H1 (cell line): ENCODE measurements around the gene ADIPOQ. TPM values are rescaled to one million over a fixed set of nuclear protein-coding genes. Genes with fewer than 3 reads are reported as not detected.

Experiments used
- CTCF ChIA-PET: fragments of 300-600 bp; sonication (Branson Sonifier 250); formaldehyde crosslinking; loops from one replicate; lab custom pipeline; 2021; ENCODE audit not compliant: partially characterized antibody; lab: Charles Lee
- POLR2A ChIA-PET: fragments of 300-600 bp; sonication (Branson Sonifier 250); formaldehyde crosslinking; loops from one replicate; lab custom pipeline; 2021; ENCODE audit warnings: inconsistent platforms; ENCODE audit not compliant: partially characterized antibody; lab: Charles Lee
- DNase-seq, 2 experiments: peaks; one replicate each; pipeline versions ENCODE4 v3.0.0 to v3.0.0-alpha.2; 2010 to 2022; ENCODE audit warnings: low spot score in 2 of 2, low read depth in 1 of 2, mixed read lengths in 1 of 2
- FAIRE-seq: peaks from 2 replicates; lab custom pipeline; 2011; peaks lifted over from hg19 to GRCh38; lab: Jason Lieb, UNC
- H2AFZ ChIP-seq: 2 replicates; pipeline ENCODE4 v1.8.1; 2012; ENCODE audit warnings: low read length, inconsistent platforms
- H2AK5ac ChIP-seq: 2 replicates; pipeline ENCODE4 v1.6.1; 2013; ENCODE audit warnings: low read depth, low read length
- H2BK120ac ChIP-seq: replicated peaks from 2 replicates; pipeline ENCODE3; 2013; ENCODE audit warnings: low read depth, low read length, inconsistent platforms
- H2BK12ac ChIP-seq: 2 replicates; pipeline ENCODE4 v1.6.1; 2013; ENCODE audit warnings: low read depth, low read length
- H2BK15ac ChIP-seq: 2 replicates; pipeline ENCODE4 v1.6.1; 2013; ENCODE audit warnings: low read length
- H2BK20ac ChIP-seq: 2 replicates; pipeline ENCODE4 v1.6.1; 2013; ENCODE audit warnings: low read length
- H2BK5ac ChIP-seq: 2 replicates; pipeline ENCODE4 v1.6.1; 2013; ENCODE audit warnings: low read depth, low read length
- H3K14ac ChIP-seq: 2 replicates; pipeline ENCODE4 v1.6.1; 2013; ENCODE audit warnings: inconsistent platforms; ENCODE audit not compliant: insufficient read length
- H3K18ac ChIP-seq: 2 replicates; pipeline ENCODE4 v1.6.1; 2013; ENCODE audit warnings: low read length; ENCODE audit errors: extremely low read depth
- H3K23ac ChIP-seq: 2 replicates; pipeline ENCODE4 v1.6.1; 2013; ENCODE audit warnings: inconsistent platforms; ENCODE audit not compliant: insufficient read length
- H3K23me2 ChIP-seq: 2 replicates; pipeline ENCODE4 v1.6.1; 2013; ENCODE audit warnings: low read depth, low read length
- H3K27ac ChIP-seq: 2 replicates; pipeline ENCODE4 v1.6.1; 2011; ENCODE audit warnings: low read depth, low read length, inconsistent platforms
- H3K27me3 ChIP-seq, 4 experiments: replicated peaks in 1 of 4; 1 replicate in 1 of 4; 2 replicates in 3 of 4; pipeline versions ENCODE4 v1.6.1 to v1.8.1; 2011 to 2013; ENCODE audit warnings: low read length in 3 of 4, mild to moderate bottlenecking in 3 of 4, inconsistent platforms in 2 of 4, mixed read lengths in 2 of 4, moderate library complexity in 1 of 4; ENCODE audit not compliant: control insufficient read depth in 3 of 4, insufficient read depth in 3 of 4; ENCODE audit errors: extremely low read depth in 1 of 4
- H3K36me3 ChIP-seq, 4 experiments: 2 replicates each; pipeline versions ENCODE4 v1.6.1 to v1.8.1; 2011 to 2013; ENCODE audit warnings: mild to moderate bottlenecking in 4 of 4, low read length in 3 of 4, moderate library complexity in 2 of 4, control low read depth in 1 of 4, inconsistent platforms in 1 of 4; ENCODE audit not compliant: insufficient read depth in 4 of 4, control insufficient read depth in 2 of 4
- H3K4ac ChIP-seq: replicated peaks from 2 replicates; pipeline ENCODE3; 2013; ENCODE audit warnings: low read length, low read depth, mixed read lengths, inconsistent platforms; ENCODE audit not compliant: insufficient read length
- H3K4me1 ChIP-seq, 4 experiments: replicated peaks in 1 of 4; 1 replicate in 1 of 4; 2 replicates in 3 of 4; pipeline versions ENCODE4 v1.6.1 to v1.8.1; 2011 to 2013; ENCODE audit warnings: low read length in 3 of 4, inconsistent platforms in 2 of 4, mixed read lengths in 1 of 4; ENCODE audit not compliant: insufficient read depth in 4 of 4, control insufficient read depth in 3 of 4
- H3K4me2 ChIP-seq, 2 experiments: 2 replicates each; pipeline versions ENCODE4 v1.6.1 to v1.8.1; 2011 to 2013; ENCODE audit warnings: low read depth in 2 of 2, low read length in 2 of 2, control low read depth in 1 of 2, inconsistent platforms in 1 of 2, mild to moderate bottlenecking in 1 of 2; ENCODE audit not compliant: insufficient read depth in 1 of 2
- H3K4me3 ChIP-seq, 4 experiments: fragments of 200-600, 300-600 bp in 1 of 4; sonication (generic), shearing (Covaris generic), sonication (Bioruptor Twin) in 1 of 4; 2 replicates each; pipeline versions ENCODE4 v1.5.1 to v1.8.1; 2011 to 2016; ENCODE audit warnings: low read length in 4 of 4, low read depth in 3 of 4, control low read depth in 2 of 4, inconsistent platforms in 2 of 4, mild to moderate bottlenecking in 2 of 4, mixed read lengths in 1 of 4, moderate library complexity in 1 of 4; ENCODE audit not compliant: insufficient read depth in 2 of 4; ENCODE audit errors: extremely low read depth in 1 of 4
- H3K56ac ChIP-seq: replicated peaks from 2 replicates; pipeline ENCODE3; 2013; ENCODE audit warnings: low read depth, mild to moderate bottlenecking, mixed read lengths, low read length, inconsistent platforms; ENCODE audit not compliant: insufficient read length
- H3K79me1 ChIP-seq: 2 replicates; pipeline ENCODE4 v1.6.1; 2013; ENCODE audit warnings: low read depth, low read length, control low read depth
- H3K79me2 ChIP-seq, 2 experiments: 2 replicates each; pipeline versions ENCODE4 v1.6.1 to v1.8.1; 2012 to 2013; ENCODE audit warnings: low read length in 2 of 2, mild to moderate bottlenecking in 2 of 2, inconsistent platforms in 1 of 2; ENCODE audit not compliant: insufficient read depth in 2 of 2, control insufficient read depth in 1 of 2
- H3K9ac ChIP-seq, 4 experiments: replicated peaks in 1 of 4; 1 replicate in 1 of 4; 2 replicates in 3 of 4; pipeline versions ENCODE4 v1.6.1 to v1.8.1; 2011 to 2013; ENCODE audit warnings: low read depth in 3 of 4, low read length in 3 of 4, control low read depth in 2 of 4, mild to moderate bottlenecking in 2 of 4, moderate library complexity in 2 of 4, inconsistent platforms in 1 of 4; ENCODE audit errors: extremely low read depth in 1 of 4
- H3K9me3 ChIP-seq, 2 experiments: 2 replicates each; pipeline versions ENCODE4 v1.6.1 to v1.8.1; 2012 to 2013; ENCODE audit warnings: mild to moderate bottlenecking in 2 of 2, moderate library complexity in 2 of 2, control low read depth in 1 of 2, inconsistent platforms in 1 of 2, low read depth in 1 of 2, low read length in 1 of 2, mixed read lengths in 1 of 2; ENCODE audit not compliant: insufficient read depth in 2 of 2
- H4K20me1 ChIP-seq, 2 experiments: replicated peaks in 1 of 2; 2 replicates each; pipeline versions ENCODE3 to v1.8.1; 2011 to 2013; ENCODE audit warnings: inconsistent platforms in 2 of 2, low read length in 2 of 2, mild to moderate bottlenecking in 1 of 2; ENCODE audit not compliant: insufficient read depth in 2 of 2, control insufficient read depth in 1 of 2
- H4K5ac ChIP-seq: 2 replicates; pipeline ENCODE4 v1.6.1; 2013; ENCODE audit warnings: low read length, low read depth, mixed read lengths, inconsistent platforms; ENCODE audit not compliant: insufficient read length
- H4K8ac ChIP-seq: 2 replicates; pipeline ENCODE4 v1.8.0; 2013; ENCODE audit warnings: mild to moderate bottlenecking, moderate library complexity, low read length, inconsistent platforms; ENCODE audit not compliant: insufficient read depth; ENCODE audit errors: extremely low read depth
- H4K91ac ChIP-seq: replicated peaks from 2 replicates; pipeline ENCODE3; 2013; ENCODE audit warnings: low read length, mixed read lengths, inconsistent platforms; ENCODE audit not compliant: insufficient read length
- CEBPB ChIP-seq: IDR thresholded peaks from 2 replicates; pipeline ENCODE4 v1.6.1; 2012; ENCODE audit warnings: low read depth, low read length
- CHD1 ChIP-seq: IDR thresholded peaks from 2 replicates; pipeline ENCODE4 v1.6.1; 2012; ENCODE audit warnings: low read depth, low read length, improper control_type of control experiment
- RBBP5 ChIP-seq: IDR thresholded peaks from 2 replicates; pipeline ENCODE4 v1.7.1; 2012; ENCODE audit warnings: low read depth, mild to moderate bottlenecking, inconsistent platforms, low read length, moderate library complexity, borderline replicate concordance
- RXRA ChIP-seq: IDR thresholded peaks from 2 replicates; pipeline ENCODE4 v1.6.1; 2011; ENCODE audit warnings: low read depth, mild to moderate bottlenecking, low read length, moderate library complexity; ENCODE audit not compliant: insufficient read depth
- TAF1 ChIP-seq: IDR thresholded peaks from 2 replicates; pipeline ENCODE4 v1.6.1; 2011; ENCODE audit warnings: mild to moderate bottlenecking, low read depth, low read length
- WGBS, 2 experiments: shearing (Covaris generic) in 1 of 2; methylation state at CpG; one replicate each; pipeline versions ENCODE4 v1.1.6 to v1.1.7; 2013 to 2015; ENCODE audit warnings: low lambda C conversion rate in 2 of 2, mixed read lengths in 2 of 2, inconsistent platforms in 1 of 2, low coverage in 1 of 2, missing lambda C conversion rate in 1 of 2; ENCODE audit not compliant: insufficient replicate concordance in 2 of 2, insufficient coverage in 1 of 2, insufficient read length in 1 of 2; ENCODE audit errors: extremely low coverage in 1 of 2, missing lambda C conversion rate in 1 of 2; 5-methylcytosine and 5-hydroxymethylcytosine counted together
- polyA plus RNA-seq, 7 experiments: library from polyadenylated mRNA; depleted of rRNA in 3 of 7; stranded (reverse) in 5 of 7; unstranded in 2 of 7; fragments of >200 nt in 5 of 7; fragments of 200-250 nt in 2 of 7; gene quantifications; 1 replicate in 5 of 7; 2 replicates in 1 of 7; 4 replicates in 1 of 7; pipeline versions ENCODE4 v1.2.1 to v1.2.3, GENCODE V29; 2011 to 2013; ENCODE audit warnings: missing spikeins in 2 of 7, mixed read lengths in 2 of 7
- total RNA-seq: library from RNA; stranded (reverse); fragmentation: NEBNext Ultra II Directional; extraction: Animal tissue kit (Norgen Biotek cat#: 25700); gene quantifications from 2 replicates; pipeline ENCODE4 v1.2.1, GENCODE V29; 2021
- TF ChIP-seq, protein P1 (sequence below): IDR thresholded peaks from 2 replicates; pipeline ENCODE4 v1.6.1; 2012; ENCODE audit warnings: low read length, inconsistent platforms

ADIPOQ gene
- total and polyA plus RNA-seq, 2 of the 8 experiments (the other 6 are each of a cell fraction or from before 2014, with no cell fraction given), result not detected

DNA sequence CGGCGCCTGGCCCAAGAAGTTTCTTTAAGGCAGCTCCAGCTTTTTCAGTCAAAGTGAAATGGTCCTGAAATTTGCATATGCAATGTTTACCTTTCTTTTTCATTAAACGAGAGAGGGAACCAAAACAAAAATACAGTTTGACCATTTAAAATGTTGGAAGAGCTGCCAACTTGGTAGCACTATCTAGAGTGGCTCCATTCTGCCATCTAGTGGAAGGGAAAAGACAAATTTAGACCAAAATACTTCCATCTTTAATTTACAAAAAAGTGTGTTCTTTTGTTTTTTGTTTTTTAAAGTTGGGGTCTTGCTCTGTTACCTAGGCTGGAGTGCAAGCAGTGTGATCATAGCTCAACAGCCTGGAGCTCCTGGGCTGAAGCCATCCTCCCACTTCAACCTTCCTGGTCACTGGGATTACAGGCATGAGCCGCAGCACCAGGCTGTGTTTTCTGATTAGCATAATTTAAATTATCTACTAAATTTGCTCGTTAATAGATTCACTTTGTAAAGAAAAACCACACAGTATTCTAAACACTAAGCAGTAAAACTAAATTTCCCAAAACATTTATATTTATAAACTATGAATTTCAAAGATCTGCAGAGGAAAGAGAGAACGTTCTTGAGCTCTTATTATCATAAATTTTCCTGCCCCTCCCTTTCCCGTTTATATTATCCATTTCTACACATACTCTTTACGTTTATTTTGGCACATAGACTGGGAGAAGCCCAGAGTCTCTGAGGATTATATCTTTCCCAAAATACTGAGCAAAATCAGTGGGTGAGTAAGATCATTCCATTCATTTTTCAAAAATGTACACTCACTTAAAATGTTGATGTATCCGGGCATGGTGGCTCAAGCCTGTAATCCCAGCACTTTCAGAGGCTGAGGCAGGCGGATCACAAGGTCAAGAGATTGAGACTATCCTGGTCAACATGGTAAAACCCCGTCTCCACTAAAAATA is 20.8 kb upstream of the ADIPOQ start:
- H3K4me2 ChIP-seq, result no peak overlapping the region
- FAIRE-seq, result peak; percentile 77
- no peak for TF ChIP-seq CEBPB
- TF ChIP-seq, protein P1, sequence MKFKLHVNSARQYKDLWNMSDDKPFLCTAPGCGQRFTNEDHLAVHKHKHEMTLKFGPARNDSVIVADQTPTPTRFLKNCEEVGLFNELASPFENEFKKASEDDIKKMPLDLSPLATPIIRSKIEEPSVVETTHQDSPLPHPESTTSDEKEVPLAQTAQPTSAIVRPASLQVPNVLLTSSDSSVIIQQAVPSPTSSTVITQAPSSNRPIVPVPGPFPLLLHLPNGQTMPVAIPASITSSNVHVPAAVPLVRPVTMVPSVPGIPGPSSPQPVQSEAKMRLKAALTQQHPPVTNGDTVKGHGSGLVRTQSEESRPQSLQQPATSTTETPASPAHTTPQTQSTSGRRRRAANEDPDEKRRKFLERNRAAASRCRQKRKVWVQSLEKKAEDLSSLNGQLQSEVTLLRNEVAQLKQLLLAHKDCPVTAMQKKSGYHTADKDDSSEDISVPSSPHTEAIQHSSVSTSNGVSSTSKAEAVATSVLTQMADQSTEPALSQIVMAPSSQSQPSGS, result no peak
- TF ChIP-seq TAF1, result no peak
- no peak for TF ChIP-seq RBBP5
- no peak for TF ChIP-seq RXRA
- no peak for TF ChIP-seq CHD1

More for the DNA sequence above, 20.8 kb upstream of the ADIPOQ start:
- no peak overlapping the region for H3K23ac ChIP-seq
- H3K4me3 ChIP-seq, result no peak overlapping the region
- H3K4me1 ChIP-seq, result peaks cover 7 to 23% (median 19%) of the 10 kb centered on the region in 4 experiments
- H3K36me3 ChIP-seq, result no peaks in the 10 kb centered on the region
- H3K4ac ChIP-seq, result no peak overlapping the region
- H4K20me1 ChIP-seq, result no peaks in the 10 kb centered on the region
- no peak overlapping the region for H2AK5ac ChIP-seq
- H3K79me2 ChIP-seq, result no peaks in the 10 kb centered on the region
- H3K9ac ChIP-seq, result no peak overlapping the region
- H2BK15ac ChIP-seq, result no peak overlapping the region
- no peak overlapping the region for H2BK5ac ChIP-seq
- H3K27ac ChIP-seq, result no peak overlapping the region
- DNase-seq, result no peak
- 0 out of 2 replicates have a peak overlapping the region, but pooled peaks have one; percentile 92 for H2AFZ ChIP-seq
- peak overlapping the region; percentile 91; the same call in 1 of the 2 replicates for H4K8ac ChIP-seq
- no peaks in the 10 kb centered on the region for H3K9me3 ChIP-seq
- H4K5ac ChIP-seq, result peak overlapping the region; percentile 55
- H4K91ac ChIP-seq, result no peak overlapping the region
- peaks cover 11% of the 10 kb centered on the region; the same call in 1 of the 2 replicates for H3K23me2 ChIP-seq
- no peak overlapping the region for H3K56ac ChIP-seq
- H3K27me3 ChIP-seq, result peaks cover 0 to 23% (median 14%) of the 10 kb centered on the region in 4 experiments; a peak in 5 of 7 replicates
- H3K79me1 ChIP-seq, result no peaks in the 10 kb centered on the region; the same call in 1 of the 2 replicates
- H3K18ac ChIP-seq, result peak overlapping the region; percentile 73; the same call in 1 of the 2 replicates
- no peak overlapping the region for H2BK12ac ChIP-seq
- no peak overlapping the region for H2BK20ac ChIP-seq
- ChIA-PET CTCF (interaction anchor here (0.6 to 5.4 kb wide), 32 partner anchors 9 to 488 kb away, joined by 3 to 43 read pairs (median 4); partner anchors contain the start of gene TBCCD1), POLR2A (interaction anchor here (0.6 to 7.4 kb wide), 7 partner anchors 15 to 344 kb away, joined by 3 to 73 read pairs (median 4); partner anchors contain the start of genes EIF4A2 and ST6GAL1)
- WGBS, 2 experiments, result 64% methylated on average over 11 of the region's 11 CpGs; no CpG with 5 or more reads in 1 of the 2 experiments
- no peak overlapping the region for H2BK120ac ChIP-seq
- no peak overlapping the region for H3K14ac ChIP-seq
